GM12865 (cell line): ENCODE data around the gene KCNA5.

Experiments used
- DNase-seq: peaks from one replicate; pipeline ENCODE4 v3.0.0; 2010; ENCODE audit warnings: low read depth
- H3K4me3 ChIP-seq: 2 replicates; pipeline ENCODE4 v1.5.1; 2011; ENCODE audit warnings: mild to moderate bottlenecking, low read depth, low read length, control low read depth
- CTCF ChIP-seq: IDR thresholded peaks from 2 replicates; pipeline ENCODE4 v1.5.1; 2011; ENCODE audit warnings: low read length, control low read depth, low read depth, inconsistent platforms; ENCODE audit not compliant: insufficient read depth; ENCODE audit errors: missing control alignments

KCNA5 gene

GRCh38 chr12:5003025-5003666, 40.5 kb upstream of the KCNA5 start:
- TF ChIP-seq CTCF: peak; percentile 100
- H3K4me3 ChIP-seq: no peak overlapping the region
- DNase-seq: peak; percentile 85

- no peak for DNase-seq
- no peak for TF ChIP-seq CTCF
- no peak overlapping the region for H3K4me3 ChIP-seq
Observed at GRCh38 chr12:5008661-5009060, 35.0 kb upstream of the KCNA5 start.

- no peak for DNase-seq
Observed at GRCh38 chr12:5010151-5010550, 33.5 kb upstream of the KCNA5 start.

GRCh38 chr12:5012337-5012736, 31.3 kb upstream of the KCNA5 start:
- no peak for DNase-seq
- no peak for TF ChIP-seq CTCF
- H3K4me3 ChIP-seq: no peak overlapping the region

More at GRCh38 chr12:5010151-5010550, 33.5 kb upstream of the KCNA5 start:
- H3K4me3 ChIP-seq: no peak overlapping the region
- TF ChIP-seq CTCF: no peak

GRCh38 chr12:5013266-5013730, 30.4 kb upstream of the KCNA5 start:
- DNase-seq: no peak
- TF ChIP-seq CTCF: no peak
- no peak overlapping the region for H3K4me3 ChIP-seq

GRCh38 chr12:5014269-5014668, 29.4 kb upstream of the KCNA5 start:
- TF ChIP-seq CTCF: no peak
- DNase-seq: no peak
- H3K4me3 ChIP-seq: no peak overlapping the region
